ENCODE data around the gene ZFTA.

DNA sequence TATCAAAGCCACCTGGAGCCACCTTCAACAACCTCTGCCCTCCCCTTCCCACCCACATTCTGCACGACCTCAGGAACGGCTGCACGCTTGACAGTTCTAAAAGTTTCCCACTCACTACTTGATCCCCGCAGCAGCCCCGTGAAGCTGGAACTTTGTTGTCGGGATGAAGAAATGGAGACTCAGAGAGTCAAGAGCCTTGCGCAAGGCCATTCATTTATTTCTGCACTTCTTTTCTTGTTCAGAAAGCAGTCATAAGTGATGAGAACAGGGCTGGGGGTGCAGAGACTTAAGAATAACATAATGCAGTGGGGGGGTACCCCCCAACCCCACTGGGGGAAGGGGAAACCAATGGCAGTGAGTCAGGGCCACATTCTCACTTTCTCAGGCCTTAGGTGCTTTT lies 2.2 kb upstream of the ZFTA start:
- TF ChIP-seq CSRNP3 (CRISPR knock-in tag; IDR thresholded peaks at IDR 0.05) (no peak), ISL1 (CRISPR knock-in tag; IDR thresholded peaks at IDR 0.05) (no peak), ARNTL (CRISPR knock-in tag; IDR thresholded peaks at IDR 0.05; ENCODE audit: borderline replicate concordance, low read depth) (no peak), ZNF565 (CRISPR knock-in tag; conservative IDR thresholded peaks at IDR 0.05; ENCODE audit: low read depth) (no peak), SNAI2 (CRISPR knock-in tag; IDR thresholded peaks at IDR 0.05) (no peak), ZNF8 (CRISPR knock-in tag; IDR thresholded peaks at IDR 0.05) (no peak), TCF4 (CRISPR knock-in tag; IDR thresholded peaks at IDR 0.05; ENCODE audit: borderline replicate concordance) (no peak), ZNF70 (CRISPR knock-in tag; IDR thresholded peaks at IDR 0.05) (no peak), ZFP30 (CRISPR knock-in tag; IDR thresholded peaks at IDR 0.05) (no peak), ZC3H10 (CRISPR knock-in tag; IDR thresholded peaks at IDR 0.05) (no peak), ZFP3 (CRISPR knock-in tag; IDR thresholded peaks at IDR 0.05) (no peak), CSDC2 (CRISPR knock-in tag; IDR thresholded peaks at IDR 0.05) (no peak)
- TF ChIP-seq, protein P1, sequence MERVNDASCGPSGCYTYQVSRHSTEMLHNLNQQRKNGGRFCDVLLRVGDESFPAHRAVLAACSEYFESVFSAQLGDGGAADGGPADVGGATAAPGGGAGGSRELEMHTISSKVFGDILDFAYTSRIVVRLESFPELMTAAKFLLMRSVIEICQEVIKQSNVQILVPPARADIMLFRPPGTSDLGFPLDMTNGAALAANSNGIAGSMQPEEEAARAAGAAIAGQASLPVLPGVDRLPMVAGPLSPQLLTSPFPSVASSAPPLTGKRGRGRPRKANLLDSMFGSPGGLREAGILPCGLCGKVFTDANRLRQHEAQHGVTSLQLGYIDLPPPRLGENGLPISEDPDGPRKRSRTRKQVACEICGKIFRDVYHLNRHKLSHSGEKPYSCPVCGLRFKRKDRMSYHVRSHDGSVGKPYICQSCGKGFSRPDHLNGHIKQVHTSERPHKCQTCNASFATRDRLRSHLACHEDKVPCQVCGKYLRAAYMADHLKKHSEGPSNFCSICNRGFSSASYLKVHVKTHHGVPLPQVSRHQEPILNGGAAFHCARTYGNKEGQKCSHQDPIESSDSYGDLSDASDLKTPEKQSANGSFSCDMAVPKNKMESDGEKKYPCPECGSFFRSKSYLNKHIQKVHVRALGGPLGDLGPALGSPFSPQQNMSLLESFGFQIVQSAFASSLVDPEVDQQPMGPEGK (CRISPR knock-in tag; IDR thresholded peaks at IDR 0.05; ENCODE audit: borderline replicate concordance): no peak
- TF ChIP-seq, protein P2, sequence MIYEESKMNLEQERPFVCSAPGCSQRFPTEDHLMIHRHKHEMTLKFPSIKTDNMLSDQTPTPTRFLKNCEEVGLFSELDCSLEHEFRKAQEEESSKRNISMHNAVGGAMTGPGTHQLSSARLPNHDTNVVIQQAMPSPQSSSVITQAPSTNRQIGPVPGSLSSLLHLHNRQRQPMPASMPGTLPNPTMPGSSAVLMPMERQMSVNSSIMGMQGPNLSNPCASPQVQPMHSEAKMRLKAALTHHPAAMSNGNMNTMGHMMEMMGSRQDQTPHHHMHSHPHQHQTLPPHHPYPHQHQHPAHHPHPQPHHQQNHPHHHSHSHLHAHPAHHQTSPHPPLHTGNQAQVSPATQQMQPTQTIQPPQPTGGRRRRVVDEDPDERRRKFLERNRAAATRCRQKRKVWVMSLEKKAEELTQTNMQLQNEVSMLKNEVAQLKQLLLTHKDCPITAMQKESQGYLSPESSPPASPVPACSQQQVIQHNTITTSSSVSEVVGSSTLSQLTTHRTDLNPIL (CRISPR knock-in tag; IDR thresholded peaks at IDR 0.05; ENCODE audit: low read depth): no peak

Data from SK-N-SH treated with all-trans-retinoic acid at 6 μM for 48 hours (cell line).